Measurements from ENCODE around the gene IZUMO4.

GRCh38 chr19:2113439-2114211 is 16.9 kb downstream of the IZUMO4 start:
- no peak for TF ChIP-seq SUZ12 (IDR thresholded peaks at IDR 0.05; ENCODE audit: extremely low read depth, insufficient read depth, insufficient read length)
- TF ChIP-seq YY1 (IDR thresholded peaks at IDR 0.05; ENCODE audit: insufficient read depth, insufficient read length) = no peak
